Vagina (tissue), 2 donors: ENCODE data around the gene ADAMTS15. TPM values are rescaled to one million over a fixed set of nuclear protein-coding genes. Genes with fewer than 3 reads are reported as not detected.
A peak's percentile ranks its signal among the peaks of the same experiment; 100 is the strongest.

Experiments
- DNase-seq, 2 donors: peaks; one replicate each; pipeline ENCODE4 v3.0.0-alpha.2; 2017; ENCODE audit errors: extremely low spot score in 2 of 2
- H3K27ac ChIP-seq: fragments of 200-600 bp; sonication (generic); one replicate; pipeline ENCODE4 v1.5.1; 2019
- H3K27me3 ChIP-seq: fragments of 200-600 bp; sonication (generic); one replicate; pipeline ENCODE4 v1.5.1; 2019
- H3K36me3 ChIP-seq, 2 donors: fragments of 200-600 bp; sonication (generic); one replicate each; pipeline ENCODE4 v1.5.1; 2017 to 2019
- H3K4me1 ChIP-seq: fragments of 200-600 bp; sonication (generic); one replicate; pipeline ENCODE4 v1.5.1; 2019
- H3K4me3 ChIP-seq, 2 donors: fragments of 200-600 bp; sonication (generic); 1 replicate in 1 of 2; 2 replicates in 1 of 2; pipeline ENCODE4 v1.5.1; 2016 to 2019
- H3K9me3 ChIP-seq: fragments of 200-600 bp; sonication (generic); one replicate; pipeline ENCODE4 v1.5.1; 2019
- CTCF ChIP-seq, 3 experiments: fragments of 450-650 bp in 2 of 3; fragments of 200-600 bp in 1 of 3; sonication (generic) in 1 of 3; IDR thresholded peaks; one replicate each; pipeline ENCODE4 v1.5.1; 2017 to 2019; ENCODE audit warnings: antibody characterized with exemption in 3 of 3, mild to moderate bottlenecking in 2 of 3, moderate library complexity in 2 of 3
- POLR2A ChIP-seq, 2 donors: fragments of 450-650 bp; IDR thresholded peaks; one replicate each; pipeline ENCODE4 v1.6.1; 2017; ENCODE audit warnings: antibody characterized with exemption in 2 of 2, mild to moderate bottlenecking in 2 of 2, moderate library complexity in 2 of 2
- POLR2AphosphoS5 ChIP-seq, 2 donors: sonication (generic); formaldehyde crosslinking; IDR thresholded peaks; one replicate each; pipeline ENCODE4 v1.9.0; 2017; ENCODE audit warnings: antibody characterized with exemption in 2 of 2, mild to moderate bottlenecking in 2 of 2, low read depth in 1 of 2; ENCODE audit not compliant: insufficient read depth in 1 of 2
- intact Hi-C: fragments of 100-400 bp; cut with DNase I; formaldehyde crosslinking; loops from one replicate; pipeline ENCODE4 v1.15.1; 2023
- total RNA-seq: library from RNA; depleted of rRNA; stranded (reverse); fragments of >200 nt; gene quantifications from one replicate; pipeline ENCODE4 v1.2.3, GENCODE V29; 2016

Gene ADAMTS15
- total RNA-seq, 1 donor from 2014 or later, result 12.0 TPM

DNA sequence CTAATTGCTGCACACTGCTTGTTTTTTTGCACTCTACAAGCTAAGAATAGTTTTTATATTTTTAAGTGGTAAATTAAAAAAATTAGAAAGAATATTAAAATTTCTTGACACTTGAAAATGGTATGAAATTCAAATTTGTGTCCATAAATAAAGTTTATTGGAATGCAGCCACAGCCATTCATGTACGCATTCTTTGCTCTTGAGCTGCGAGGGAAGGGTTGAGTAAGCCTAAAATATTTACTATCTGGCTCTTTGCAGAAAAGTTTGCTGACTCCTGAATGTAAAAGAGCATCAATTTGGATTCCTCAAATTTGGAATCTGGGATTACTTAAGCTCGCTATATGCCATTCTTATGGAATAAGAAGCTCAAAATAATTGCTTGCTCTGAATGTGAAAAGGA is 16.6 kb upstream of the ADAMTS15 start:
- no peaks in the 10 kb centered on the region for H3K27me3 ChIP-seq
- intact Hi-C loops, result no loop called here

GRCh38 chr11:130433357-130433756 is 15.1 kb upstream of the ADAMTS15 start:
- no peak for TF ChIP-seq POLR2AphosphoS5 (IDR thresholded peaks at IDR 0.05; ENCODE audit: insufficient read depth in 1 of 2, low read depth in 1 of 2)
- TF ChIP-seq CTCF (IDR thresholded peaks at IDR 0.05), result no peak
- TF ChIP-seq POLR2A (IDR thresholded peaks at IDR 0.05), result no peak

More for the DNA sequence above, 16.6 kb upstream of the ADAMTS15 start:
- no peak overlapping the region for H3K4me3 ChIP-seq
- no peaks in the 10 kb centered on the region for H3K9me3 ChIP-seq
- no peak overlapping the region for H3K27ac ChIP-seq
- TF ChIP-seq CTCF (IDR thresholded peaks at IDR 0.05), result no peak
- DNase-seq, result no peak
- H3K36me3 ChIP-seq, result no peaks in the 10 kb centered on the region
- peaks cover 19% of the 10 kb centered on the region for H3K4me1 ChIP-seq

DNA sequence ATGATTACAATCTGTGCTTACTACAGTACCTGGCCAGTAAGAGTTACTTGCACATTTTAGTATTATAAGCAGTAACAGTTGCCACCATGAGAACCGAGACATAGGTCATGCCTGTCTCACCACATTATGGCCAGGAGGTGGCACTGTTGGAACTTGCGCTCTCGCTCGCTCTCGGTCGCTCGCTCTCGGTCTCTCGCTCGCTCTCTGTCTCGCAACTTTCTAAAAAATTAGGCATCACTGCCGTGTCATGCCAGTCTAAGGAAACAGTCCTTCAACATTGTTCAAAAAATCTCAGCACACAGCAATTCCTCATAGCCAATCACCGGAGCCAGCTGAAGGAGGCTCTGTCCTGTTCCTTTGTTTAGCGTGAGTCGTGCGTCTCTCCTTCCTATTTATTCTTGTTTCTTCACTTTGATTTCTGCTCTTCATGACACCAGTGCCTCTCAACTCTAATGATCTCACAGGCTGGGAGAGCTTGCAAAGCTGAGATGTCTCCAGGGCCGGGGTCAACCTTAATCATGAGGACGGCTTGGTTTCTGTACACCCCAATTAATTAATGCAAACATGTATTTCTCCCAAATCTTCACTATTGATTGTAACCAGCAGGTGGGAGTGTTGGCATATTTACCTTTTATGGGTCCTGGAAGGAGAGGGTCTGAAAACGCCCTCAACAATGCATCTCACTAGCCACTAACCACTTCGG is 13.8 kb upstream of the ADAMTS15 start:
- intact Hi-C loops, result loop anchor here (1.0 kb wide), 1 partner anchor 428 kb away; no protein-coding TSS in a partner anchor
- peak overlapping the region; percentile 80 for H3K27ac ChIP-seq
- no peaks in the 10 kb centered on the region for H3K36me3 ChIP-seq
- peak overlapping the region; percentile 50 to 53 for H3K4me3 ChIP-seq
- peaks cover 8% of the 10 kb centered on the region for H3K4me1 ChIP-seq
- H3K9me3 ChIP-seq, result no peaks in the 10 kb centered on the region
- no peak for DNase-seq
- TF ChIP-seq POLR2AphosphoS5 (IDR thresholded peaks at IDR 0.05; ENCODE audit: insufficient read depth in 1 of 2, low read depth in 1 of 2), result peak in 1 of 2 donors; percentile 42
- TF ChIP-seq CTCF (IDR thresholded peaks at IDR 0.05), result peak; percentile 70 to 90 (median 70)
- no peak for TF ChIP-seq POLR2A (IDR thresholded peaks at IDR 0.05)
- H3K27me3 ChIP-seq, result no peaks in the 10 kb centered on the region

More at GRCh38 chr11:130433357-130433756, 15.1 kb upstream of the ADAMTS15 start:
- H3K4me3 ChIP-seq, result no peak overlapping the region
- no peaks in the 10 kb centered on the region for H3K27me3 ChIP-seq
- H3K36me3 ChIP-seq, result no peaks in the 10 kb centered on the region
- DNase-seq, result no peak
- H3K4me1 ChIP-seq, result peaks cover 8% of the 10 kb centered on the region
- intact Hi-C loops, result no loop called here
- H3K9me3 ChIP-seq, result no peaks in the 10 kb centered on the region
- no peak overlapping the region for H3K27ac ChIP-seq

- no peak for DNase-seq
- Histone ChIP-seq H3K9me3 (no peaks in the 10 kb centered on the region), H3K27me3 (no peaks in the 10 kb centered on the region), H3K4me1 (peaks cover 8% of the 10 kb centered on the region), H3K4me3 (no peak overlapping the region), H3K27ac (no peak overlapping the region), H3K36me3 (no peaks in the 10 kb centered on the region)
- TF ChIP-seq CTCF (IDR thresholded peaks at IDR 0.05), result no peak
- no peak for TF ChIP-seq POLR2AphosphoS5 (IDR thresholded peaks at IDR 0.05; ENCODE audit: insufficient read depth in 1 of 2, low read depth in 1 of 2)
- TF ChIP-seq POLR2A (IDR thresholded peaks at IDR 0.05), result no peak
- intact Hi-C loops, result no loop called here
Measured at GRCh38 chr11:130435671-130436070, 12.8 kb upstream of the ADAMTS15 start.

GRCh38 chr11:130436171-130436570 is 12.3 kb upstream of the ADAMTS15 start:
- intact Hi-C loops, result no loop called here
- Histone ChIP-seq H3K36me3 (no peaks in the 10 kb centered on the region), H3K27ac (no peak overlapping the region), H3K4me3 (no peak overlapping the region), H3K27me3 (no peaks in the 10 kb centered on the region), H3K9me3 (no peaks in the 10 kb centered on the region), H3K4me1 (peaks cover 8% of the 10 kb centered on the region)
- DNase-seq, result no peak
- TF ChIP-seq POLR2A (IDR thresholded peaks at IDR 0.05) (no peak), POLR2AphosphoS5 (IDR thresholded peaks at IDR 0.05; ENCODE audit: insufficient read depth in 1 of 2, low read depth in 1 of 2) (no peak), CTCF (IDR thresholded peaks at IDR 0.05) (no peak)
